ENCODE measurements around the gene PBRM1.
A peak's percentile ranks its signal among the peaks of the same experiment; 100 is the strongest.
"Not testable (repeated sequence)": the region's sequence is repeated elsewhere in the genome, so short reads cannot be mapped to it uniquely, and the experiment has no call there.

PBRM1 gene

GRCh38 chr3:52685709-52686691 is at the start of gene PBRM1, which contains the start of gene GNL3:
PBRM1 (minus strand) TSS chr3:52685913.
GNL3 (plus strand) TSS chr3:52686032; CDS start chr3:52686093, 61 bp downstream.
- Mint-ChIP-seq H3K9me3 (no peaks in the 10 kb centered on the region), H3K27me3 (no peaks in the 10 kb centered on the region), H3K27ac (peak within 1 kb of the TSS; percentile 94), H3K36me3 (peaks cover 36% of the 10 kb centered on the region), H3K4me3 (peak within 1 kb of the TSS; percentile 94), H3K4me1 (peaks cover 41% of the 10 kb centered on the region)
- peak; percentile 91 for ATAC-seq

GRCh38 chr3:52733256-52733891 is 47.7 kb upstream of the PBRM1 start:
- H3K4me3 Mint-ChIP-seq: no peak overlapping the region
- H3K4me1 Mint-ChIP-seq: no peaks in the 10 kb centered on the region
- no peak for ATAC-seq
- H3K27ac Mint-ChIP-seq: no peak overlapping the region
- no peaks in the 10 kb centered on the region for H3K27me3 Mint-ChIP-seq
- peaks cover 88% of the 10 kb centered on the region for H3K36me3 Mint-ChIP-seq
- peaks cover 12% of the 10 kb centered on the region for H3K9me3 Mint-ChIP-seq

- peaks cover 12% of the 10 kb centered on the region for H3K9me3 Mint-ChIP-seq
- ATAC-seq: no peak
- no peaks in the 10 kb centered on the region for H3K4me1 Mint-ChIP-seq
- no peak overlapping the region for H3K4me3 Mint-ChIP-seq
- no peak overlapping the region for H3K27ac Mint-ChIP-seq
- peaks cover 80% of the 10 kb centered on the region for H3K36me3 Mint-ChIP-seq
- H3K27me3 Mint-ChIP-seq: no peaks in the 10 kb centered on the region
These were observed 45.9 kb upstream of the PBRM1 start for GRCh38 chr3:52731590-52731989.

GRCh38 chr3:52730681-52731080 is 45.0 kb upstream of the PBRM1 start:
- no peaks in the 10 kb centered on the region for H3K4me1 Mint-ChIP-seq
- no peak for ATAC-seq
- H3K4me3 Mint-ChIP-seq: no peak overlapping the region
- H3K9me3 Mint-ChIP-seq: peaks cover 12% of the 10 kb centered on the region
- no peak overlapping the region for H3K27ac Mint-ChIP-seq
- no peaks in the 10 kb centered on the region for H3K27me3 Mint-ChIP-seq
- peaks cover 74% of the 10 kb centered on the region for H3K36me3 Mint-ChIP-seq

- ATAC-seq, H3K27me3 Mint-ChIP-seq, H3K4me1 Mint-ChIP-seq, H3K27ac Mint-ChIP-seq, H3K4me3 Mint-ChIP-seq: not testable (repeated sequence)
- H3K9me3 Mint-ChIP-seq: peaks cover 12% of the 10 kb centered on the region
- peaks cover 61% of the 10 kb centered on the region for H3K36me3 Mint-ChIP-seq
These were observed 43.0 kb upstream of the PBRM1 start for GRCh38 chr3:52728753-52729152.

- Mint-ChIP-seq H3K27me3 (no peaks in the 10 kb centered on the region), H3K9me3 (peaks cover 5% of the 10 kb centered on the region), H3K4me3 (no peak overlapping the region), H3K27ac (no peak overlapping the region), H3K4me1 (peaks cover 9% of the 10 kb centered on the region), H3K36me3 (peaks cover 49% of the 10 kb centered on the region)
- no peak for ATAC-seq
These were observed 38.8 kb upstream of the PBRM1 start for GRCh38 chr3:52724511-52724910.

GRCh38 chr3:52723935-52724334 is 38.2 kb upstream of the PBRM1 start:
- Mint-ChIP-seq H3K27ac (no peak overlapping the region), H3K4me1 (peaks cover 9% of the 10 kb centered on the region), H3K9me3 (peaks cover 4% of the 10 kb centered on the region), H3K4me3 (no peak overlapping the region), H3K27me3 (no peaks in the 10 kb centered on the region), H3K36me3 (peaks cover 49% of the 10 kb centered on the region)
- ATAC-seq: no peak

- H3K4me1 Mint-ChIP-seq: peaks cover 9% of the 10 kb centered on the region
- peaks cover 48% of the 10 kb centered on the region for H3K36me3 Mint-ChIP-seq
- H3K4me3 Mint-ChIP-seq: no peak overlapping the region
- H3K9me3 Mint-ChIP-seq: peaks cover 3% of the 10 kb centered on the region
- H3K27ac Mint-ChIP-seq: no peak overlapping the region
- H3K27me3 Mint-ChIP-seq: no peaks in the 10 kb centered on the region
- ATAC-seq: no peak
These were observed 36.8 kb upstream of the PBRM1 start for GRCh38 chr3:52722491-52722890.

- Mint-ChIP-seq H3K36me3 (peaks cover 48% of the 10 kb centered on the region), H3K4me3 (no peak overlapping the region), H3K9me3 (peaks cover 3% of the 10 kb centered on the region), H3K27ac (no peak overlapping the region), H3K27me3 (no peaks in the 10 kb centered on the region), H3K4me1 (peaks cover 9% of the 10 kb centered on the region)
- ATAC-seq: no peak
These were observed 36.0 kb upstream of the PBRM1 start for GRCh38 chr3:52721730-52722008.

GRCh38 chr3:52721002-52721729 is 35.5 kb upstream of the PBRM1 start:
- H3K9me3 Mint-ChIP-seq: peaks cover 3% of the 10 kb centered on the region
- H3K4me1 Mint-ChIP-seq: peaks cover 9% of the 10 kb centered on the region
- no peaks in the 10 kb centered on the region for H3K27me3 Mint-ChIP-seq
- no peak overlapping the region for H3K27ac Mint-ChIP-seq
- H3K4me3 Mint-ChIP-seq: no peak overlapping the region
- peaks cover 48% of the 10 kb centered on the region for H3K36me3 Mint-ChIP-seq
- no peak for ATAC-seq

- Mint-ChIP-seq H3K4me1 (peaks cover 9% of the 10 kb centered on the region), H3K36me3 (peaks cover 48% of the 10 kb centered on the region), H3K9me3 (peaks cover 3% of the 10 kb centered on the region), H3K27ac (no peak overlapping the region), H3K27me3 (no peaks in the 10 kb centered on the region), H3K4me3 (no peak overlapping the region)
- ATAC-seq: no peak
These were observed 33.9 kb upstream of the PBRM1 start for GRCh38 chr3:52719618-52720017.

- Mint-ChIP-seq H3K27me3 (no peaks in the 10 kb centered on the region), H3K4me3 (no peak overlapping the region), H3K4me1 (no peaks in the 10 kb centered on the region), H3K36me3 (peaks cover 39% of the 10 kb centered on the region), H3K9me3 (peaks cover 3% of the 10 kb centered on the region), H3K27ac (no peak overlapping the region)
- no peak for ATAC-seq
These were observed 30.1 kb upstream of the PBRM1 start for GRCh38 chr3:52715714-52716305.

GRCh38 chr3:52714335-52715302 is 28.9 kb upstream of the PBRM1 start:
- peaks cover 9% of the 10 kb centered on the region for H3K4me1 Mint-ChIP-seq
- H3K27ac Mint-ChIP-seq: no peak overlapping the region
- H3K4me3 Mint-ChIP-seq: no peak overlapping the region
- ATAC-seq: peak; percentile 45
- H3K9me3 Mint-ChIP-seq: peaks cover under 1% of the 10 kb centered on the region
- H3K27me3 Mint-ChIP-seq: no peaks in the 10 kb centered on the region
- peaks cover 29% of the 10 kb centered on the region for H3K36me3 Mint-ChIP-seq

Data from stimulated activated memory B cell treated with anti-CD40 and anti-IgM and Interleukin-4, amounts not matched to agents 10 μg/mL and 1 μg/mL and 100 μg/mL, for 72 hours (primary cell).